LNCaP clone FGC (cell line): ENCODE results near the gene PKD1L1.

ENCODE experiments used
- DNase-seq: peaks from one replicate; pipeline ENCODE4 v3.0.0-alpha.2; 2011; ENCODE audit warnings: low read depth
- H3K4me3 ChIP-seq: 2 replicates; pipeline ENCODE4 v1.5.1; 2011; ENCODE audit warnings: mild to moderate bottlenecking, low read depth, low read length, control low read depth
- TF ChIP-seq, protein P1 (sequence below): IDR thresholded peaks from 2 replicates; pipeline ENCODE4 v1.5.1; 2012; ENCODE audit warnings: mild to moderate bottlenecking; ENCODE audit not compliant: control insufficient read depth, insufficient read depth; ENCODE audit errors: extremely low read depth

Gene PKD1L1

DNA sequence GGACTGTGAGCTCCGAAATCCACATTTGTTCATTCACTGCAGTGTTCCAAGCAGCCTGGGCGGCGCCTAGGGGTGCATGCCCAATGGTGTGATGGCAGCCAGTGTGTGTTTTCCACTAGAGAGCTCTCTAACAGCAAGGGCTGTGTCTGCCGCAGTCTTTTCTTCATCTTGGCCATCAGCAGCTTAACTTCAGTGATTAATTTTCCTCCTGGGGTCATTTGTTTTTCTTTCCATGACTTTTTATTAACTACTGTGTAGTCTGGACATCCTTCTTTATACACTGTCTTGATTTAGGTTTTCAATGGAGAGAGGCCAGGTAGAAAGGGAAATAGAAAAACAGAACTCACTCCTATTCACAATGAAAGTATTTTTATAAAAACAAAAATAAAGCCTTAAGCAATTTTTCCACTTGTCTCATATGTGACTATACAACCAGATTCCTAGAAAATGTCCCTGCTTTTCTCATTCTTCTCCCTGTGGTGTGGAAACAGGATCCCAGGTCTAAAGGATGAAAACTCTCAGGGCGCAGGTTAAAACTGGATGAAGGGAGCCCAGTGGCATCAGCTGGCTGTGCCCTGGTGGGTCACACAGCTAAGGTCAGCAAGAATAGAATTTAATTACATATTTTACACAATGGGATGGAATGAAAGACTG lies 176.8 kb downstream of the PKD1L1 start:
- TF ChIP-seq, protein P1, sequence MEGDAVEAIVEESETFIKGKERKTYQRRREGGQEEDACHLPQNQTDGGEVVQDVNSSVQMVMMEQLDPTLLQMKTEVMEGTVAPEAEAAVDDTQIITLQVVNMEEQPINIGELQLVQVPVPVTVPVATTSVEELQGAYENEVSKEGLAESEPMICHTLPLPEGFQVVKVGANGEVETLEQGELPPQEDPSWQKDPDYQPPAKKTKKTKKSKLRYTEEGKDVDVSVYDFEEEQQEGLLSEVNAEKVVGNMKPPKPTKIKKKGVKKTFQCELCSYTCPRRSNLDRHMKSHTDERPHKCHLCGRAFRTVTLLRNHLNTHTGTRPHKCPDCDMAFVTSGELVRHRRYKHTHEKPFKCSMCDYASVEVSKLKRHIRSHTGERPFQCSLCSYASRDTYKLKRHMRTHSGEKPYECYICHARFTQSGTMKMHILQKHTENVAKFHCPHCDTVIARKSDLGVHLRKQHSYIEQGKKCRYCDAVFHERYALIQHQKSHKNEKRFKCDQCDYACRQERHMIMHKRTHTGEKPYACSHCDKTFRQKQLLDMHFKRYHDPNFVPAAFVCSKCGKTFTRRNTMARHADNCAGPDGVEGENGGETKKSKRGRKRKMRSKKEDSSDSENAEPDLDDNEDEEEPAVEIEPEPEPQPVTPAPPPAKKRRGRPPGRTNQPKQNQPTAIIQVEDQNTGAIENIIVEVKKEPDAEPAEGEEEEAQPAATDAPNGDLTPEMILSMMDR, result no peak
- no peak for DNase-seq
- no peak overlapping the region for H3K4me3 ChIP-seq

DNA sequence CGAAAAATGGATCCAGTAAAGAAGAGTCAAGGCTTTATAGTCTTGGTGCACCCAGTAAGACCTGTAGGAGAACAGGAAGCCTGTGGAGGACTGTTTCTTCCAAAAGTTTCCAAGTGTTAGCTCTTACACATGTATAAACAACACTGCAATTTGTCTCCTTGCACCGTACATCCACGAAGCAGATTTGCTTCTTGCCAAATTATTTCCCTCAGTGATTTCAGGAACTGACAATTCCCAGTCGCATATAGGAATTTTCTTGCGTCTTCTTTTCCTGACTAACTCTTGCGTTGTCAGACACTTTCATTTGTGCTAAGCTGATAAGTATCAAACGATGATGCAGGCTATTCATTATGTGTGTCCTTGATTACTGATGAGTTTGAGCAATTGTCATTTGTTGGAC lies 182.1 kb downstream of the PKD1L1 start:
- DNase-seq, result no peak

DNA sequence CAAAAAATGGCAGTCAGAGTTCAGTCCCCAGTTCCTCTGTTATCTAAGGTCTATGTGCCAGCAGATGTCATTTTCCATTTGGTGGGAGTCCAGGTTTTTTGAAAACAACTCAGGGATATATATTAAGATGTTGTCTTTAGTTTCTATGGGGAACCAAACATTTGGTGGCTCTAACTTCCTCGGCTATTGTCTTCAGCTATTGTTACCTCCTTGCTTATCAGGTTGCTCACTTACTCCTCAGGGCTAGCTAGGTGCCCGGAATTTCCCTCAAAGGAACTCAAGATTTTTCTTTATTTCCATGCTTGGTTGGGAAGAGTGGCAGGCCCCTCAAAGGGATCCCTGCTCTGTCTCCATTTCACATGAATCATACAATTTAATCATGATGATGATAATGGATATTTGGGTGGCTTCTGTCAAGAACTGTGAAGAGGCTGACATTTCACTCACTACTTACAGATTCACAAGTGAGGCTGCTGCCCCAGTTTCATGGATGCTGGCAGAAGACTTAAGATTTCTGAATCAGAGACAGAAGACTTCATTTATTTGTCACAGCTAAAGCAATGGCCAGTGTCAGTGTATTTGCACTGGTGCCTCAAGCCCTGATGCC lies 182.8 kb downstream of the PKD1L1 start:
- TF ChIP-seq, protein P1, result no peak
- no peak overlapping the region for H3K4me3 ChIP-seq
- no peak for DNase-seq

More for the DNA sequence above, 182.1 kb downstream of the PKD1L1 start:
- H3K4me3 ChIP-seq, result no peak overlapping the region
- TF ChIP-seq, protein P1, result no peak

DNA sequence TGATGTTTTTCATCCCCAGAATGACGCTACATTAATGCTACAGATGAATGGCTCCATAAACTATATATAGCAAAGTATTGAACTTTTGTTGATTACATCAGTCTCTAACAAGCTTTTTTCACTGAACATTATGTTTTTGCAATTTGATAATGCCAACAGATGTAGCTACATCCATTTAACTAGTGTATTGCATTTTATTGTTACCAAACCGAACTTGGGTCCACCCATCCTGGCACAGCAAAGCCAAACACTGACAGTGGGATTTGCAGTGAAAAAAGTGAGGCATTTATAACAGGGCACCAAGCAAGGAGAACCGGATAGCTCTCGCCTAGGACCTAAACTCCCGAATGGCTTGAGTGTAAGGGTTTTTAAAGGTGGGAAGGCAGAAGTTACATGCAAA lies 183.5 kb downstream of the PKD1L1 start:
- DNase-seq, result no peak
- TF ChIP-seq, protein P1, result no peak
- no peak overlapping the region for H3K4me3 ChIP-seq

DNA sequence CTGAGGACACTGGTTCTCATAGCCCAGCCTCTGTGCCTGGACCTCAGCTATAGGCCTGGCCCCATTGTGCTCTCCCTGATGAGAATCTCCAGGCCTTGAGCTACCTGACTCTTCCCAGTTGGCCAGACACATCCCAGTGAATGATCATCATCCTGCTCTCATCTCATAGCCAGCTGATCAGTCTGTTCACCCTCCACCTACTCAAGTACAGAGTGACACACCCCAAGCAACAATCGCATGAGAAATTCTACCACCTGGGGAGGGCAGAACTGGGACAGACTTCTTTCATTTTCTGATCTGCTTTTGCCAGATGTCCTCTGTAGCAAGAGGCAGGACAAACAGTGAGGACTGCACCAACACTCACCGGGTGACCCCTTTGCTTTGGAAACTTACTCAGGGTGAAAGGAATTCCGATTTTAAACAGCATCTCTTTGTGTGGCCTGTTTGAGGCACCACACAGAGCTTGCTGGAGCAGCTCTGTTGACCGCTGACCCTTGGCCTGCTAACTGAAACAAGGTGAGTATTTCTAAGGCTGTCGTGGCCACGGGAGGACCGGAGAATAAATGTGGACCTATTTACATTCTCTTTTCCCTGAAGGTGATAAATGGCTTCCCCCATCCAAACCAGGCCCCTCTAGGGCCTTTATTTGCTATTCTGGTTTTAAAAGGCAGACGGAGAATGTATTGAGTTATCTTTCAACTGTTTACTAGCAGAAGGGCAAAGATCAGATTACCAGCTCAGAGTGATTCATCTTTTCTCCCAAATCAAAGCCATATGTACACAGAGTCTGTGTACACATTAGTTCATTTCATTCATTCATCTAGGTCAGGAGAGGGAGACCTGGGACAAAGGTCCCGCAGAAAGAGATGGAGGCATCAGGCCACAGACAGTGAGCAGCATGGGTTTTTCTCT lies 184.9 kb downstream of the PKD1L1 start:
- DNase-seq, result no peak
- H3K4me3 ChIP-seq, result no peak overlapping the region
- TF ChIP-seq, protein P1, result no peak

DNA sequence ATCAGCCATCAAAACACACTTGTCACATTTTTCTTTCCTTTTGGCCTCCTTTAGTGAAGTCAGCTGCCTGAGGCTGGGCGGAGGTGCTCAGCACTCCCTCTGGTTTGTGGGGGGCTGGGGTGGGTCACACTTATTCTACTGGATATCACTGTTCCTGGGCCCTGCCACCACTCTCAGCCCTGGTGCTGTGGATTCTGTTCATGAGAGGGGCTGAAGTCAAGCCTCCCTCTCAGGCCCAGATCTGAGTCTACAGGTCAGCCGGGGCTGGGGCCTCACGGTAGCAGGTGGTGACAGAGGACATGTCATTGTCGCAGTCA lies 185.6 kb downstream of the PKD1L1 start:
- no peak overlapping the region for H3K4me3 ChIP-seq
- TF ChIP-seq, protein P1, result no peak
- DNase-seq, result no peak
